ENCODE data around the gene PLPP1. TPM values are rescaled to one million over a fixed set of nuclear protein-coding genes. Genes with fewer than 3 reads are reported as not detected.

PLPP1 gene
- total RNA-seq, 1 donor from 2014 or later, result 56.1 TPM

DNA sequence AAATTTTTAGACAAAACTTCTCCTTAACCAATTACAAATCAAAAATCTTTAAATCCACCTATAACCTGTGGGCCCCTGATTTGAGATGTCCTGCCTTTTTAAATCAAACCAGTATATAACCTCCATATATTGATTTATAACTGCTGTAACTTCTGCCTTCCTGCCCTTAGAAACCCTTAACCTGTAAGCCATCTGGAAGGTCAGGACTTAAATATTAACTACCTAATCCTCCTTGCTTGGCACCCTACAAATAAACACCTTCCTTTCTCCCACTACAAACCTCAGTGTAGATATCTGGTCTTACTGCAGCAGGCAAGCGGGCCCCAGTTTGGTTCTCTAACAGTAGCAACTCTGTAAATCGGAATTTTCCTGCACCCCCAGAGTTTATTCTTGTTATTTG, 143.1 kb downstream of the PLPP1 start:
- Histone ChIP-seq H3K27me3 (no peaks in the 10 kb centered on the region), H3K9me3 (no peaks in the 10 kb centered on the region), H3K4me3 (no peak overlapping the region), H3K27ac (no peak overlapping the region), H3K36me3 (peaks cover 26% of the 10 kb centered on the region), H3K4me1 (no peaks in the 10 kb centered on the region)
- intact Hi-C loops (cut with DNase I), result no loop called here
- no peak for ATAC-seq
- TF ChIP-seq, protein P1, sequence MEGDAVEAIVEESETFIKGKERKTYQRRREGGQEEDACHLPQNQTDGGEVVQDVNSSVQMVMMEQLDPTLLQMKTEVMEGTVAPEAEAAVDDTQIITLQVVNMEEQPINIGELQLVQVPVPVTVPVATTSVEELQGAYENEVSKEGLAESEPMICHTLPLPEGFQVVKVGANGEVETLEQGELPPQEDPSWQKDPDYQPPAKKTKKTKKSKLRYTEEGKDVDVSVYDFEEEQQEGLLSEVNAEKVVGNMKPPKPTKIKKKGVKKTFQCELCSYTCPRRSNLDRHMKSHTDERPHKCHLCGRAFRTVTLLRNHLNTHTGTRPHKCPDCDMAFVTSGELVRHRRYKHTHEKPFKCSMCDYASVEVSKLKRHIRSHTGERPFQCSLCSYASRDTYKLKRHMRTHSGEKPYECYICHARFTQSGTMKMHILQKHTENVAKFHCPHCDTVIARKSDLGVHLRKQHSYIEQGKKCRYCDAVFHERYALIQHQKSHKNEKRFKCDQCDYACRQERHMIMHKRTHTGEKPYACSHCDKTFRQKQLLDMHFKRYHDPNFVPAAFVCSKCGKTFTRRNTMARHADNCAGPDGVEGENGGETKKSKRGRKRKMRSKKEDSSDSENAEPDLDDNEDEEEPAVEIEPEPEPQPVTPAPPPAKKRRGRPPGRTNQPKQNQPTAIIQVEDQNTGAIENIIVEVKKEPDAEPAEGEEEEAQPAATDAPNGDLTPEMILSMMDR (IDR thresholded peaks at IDR 0.05), result no peak
- no peak for DNase-seq

DNA sequence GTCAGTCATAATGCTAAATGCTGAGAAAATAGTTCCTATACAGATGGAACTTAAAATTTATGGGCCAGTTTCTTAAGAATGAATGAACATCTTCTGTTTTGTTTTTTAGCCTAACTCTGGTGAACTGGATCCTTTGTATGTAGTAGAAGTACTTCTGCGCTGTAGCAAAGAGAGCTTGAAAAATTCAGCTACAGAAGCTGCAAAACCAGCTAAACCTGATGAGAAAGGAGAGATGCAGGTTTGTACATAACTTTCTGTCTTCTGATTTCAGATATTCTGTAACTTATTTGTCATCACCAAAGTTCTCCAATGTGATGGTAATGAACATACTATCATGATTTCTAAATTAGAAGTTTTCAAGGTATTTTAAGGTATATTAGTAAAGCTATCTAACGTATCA, 146.9 kb downstream of the PLPP1 start:
- intact Hi-C loops (cut with DNase I), result no loop called here
- Histone ChIP-seq H3K4me3 (no peak overlapping the region), H3K27ac (no peak overlapping the region), H3K36me3 (peaks cover 26% of the 10 kb centered on the region), H3K4me1 (no peaks in the 10 kb centered on the region), H3K9me3 (peaks cover 12% of the 10 kb centered on the region), H3K27me3 (no peaks in the 10 kb centered on the region)
- ATAC-seq, result no peak
- DNase-seq, result no peak
- TF ChIP-seq, protein P1 (IDR thresholded peaks at IDR 0.05), result no peak

DNA sequence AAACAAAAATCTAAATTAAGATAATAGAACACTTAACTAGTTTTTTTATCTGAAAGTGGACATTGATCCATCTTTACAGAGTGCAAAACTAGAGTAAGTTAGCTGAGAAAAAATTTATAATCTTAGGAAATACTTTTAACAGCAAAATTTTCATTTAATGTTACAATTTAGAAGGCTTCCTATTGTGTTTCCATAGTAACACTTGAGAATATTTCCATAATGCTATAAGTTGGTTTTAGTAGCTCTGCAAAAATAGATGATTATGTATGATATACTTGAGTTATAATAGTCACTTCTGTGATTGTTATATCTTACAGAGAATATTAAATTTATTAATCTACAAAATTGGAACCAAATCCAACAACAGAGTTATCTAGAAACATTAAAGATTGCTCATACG, 148.4 kb downstream of the PLPP1 start:
- H3K4me3 ChIP-seq, result no peak overlapping the region
- peaks cover 26% of the 10 kb centered on the region for H3K36me3 ChIP-seq
- ATAC-seq, result no peak
- H3K9me3 ChIP-seq, result peaks cover 13% of the 10 kb centered on the region
- H3K27me3 ChIP-seq, result no peaks in the 10 kb centered on the region
- H3K4me1 ChIP-seq, result no peaks in the 10 kb centered on the region
- no peak for DNase-seq
- intact Hi-C loops (cut with DNase I), result no loop called here
- TF ChIP-seq, protein P1 (IDR thresholded peaks at IDR 0.05), result no peak
- no peak overlapping the region for H3K27ac ChIP-seq

DNA sequence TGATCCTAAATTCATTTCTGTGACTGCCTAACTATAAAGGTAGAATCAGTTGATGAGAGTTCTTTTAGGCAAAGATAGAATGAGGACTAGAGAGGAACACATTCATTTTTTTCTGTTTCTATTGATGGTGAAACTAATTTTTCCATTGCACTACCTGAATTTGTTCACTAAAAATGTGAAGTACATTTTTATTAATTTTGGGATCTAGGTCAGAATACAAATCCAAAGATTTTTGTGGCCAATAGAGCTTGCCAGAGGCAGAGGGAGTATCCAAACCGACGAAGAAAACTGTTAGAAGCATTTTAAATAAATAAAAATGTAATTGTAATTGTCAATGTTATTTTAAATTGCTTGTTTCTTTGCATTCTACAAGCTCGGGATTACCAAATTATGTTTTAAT, 148.9 kb downstream of the PLPP1 start:
- TF ChIP-seq, protein P1 (IDR thresholded peaks at IDR 0.05), result no peak
- no peak for ATAC-seq
- peaks cover 27% of the 10 kb centered on the region for H3K36me3 ChIP-seq
- H3K4me1 ChIP-seq, result no peaks in the 10 kb centered on the region
- no peak overlapping the region for H3K4me3 ChIP-seq
- H3K27ac ChIP-seq, result no peak overlapping the region
- H3K9me3 ChIP-seq, result peaks cover 13% of the 10 kb centered on the region
- intact Hi-C loops (cut with DNase I), result no loop called here
- H3K27me3 ChIP-seq, result no peaks in the 10 kb centered on the region
- no peak for DNase-seq

DNA sequence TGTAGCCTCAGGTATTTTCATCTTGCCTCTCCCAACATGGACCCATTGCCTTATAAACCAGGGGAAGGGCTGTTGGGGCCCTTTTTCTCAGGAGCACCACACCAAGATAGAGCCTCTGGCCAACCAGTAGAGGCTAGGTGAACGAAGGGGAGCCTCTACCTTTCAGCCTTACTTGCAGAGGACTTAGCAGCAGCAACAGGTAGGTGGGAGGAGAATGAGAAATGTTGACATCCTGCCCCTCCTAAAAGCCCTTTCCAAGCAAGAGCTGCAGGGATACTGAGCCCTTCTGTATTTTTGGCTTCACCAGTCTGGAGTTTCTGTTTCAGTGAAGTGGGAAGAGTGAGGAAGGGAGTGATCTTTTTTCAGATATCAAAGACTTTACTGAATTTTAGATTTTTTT, 149.5 kb downstream of the PLPP1 start:
- Histone ChIP-seq H3K27ac (no peak overlapping the region), H3K4me1 (no peaks in the 10 kb centered on the region), H3K27me3 (no peaks in the 10 kb centered on the region), H3K36me3 (peaks cover 31% of the 10 kb centered on the region), H3K4me3 (no peak overlapping the region), H3K9me3 (peaks cover 13% of the 10 kb centered on the region)
- TF ChIP-seq, protein P1 (IDR thresholded peaks at IDR 0.05), result no peak
- no peak for ATAC-seq
- DNase-seq, result no peak
- intact Hi-C loops (cut with DNase I), result no loop called here

DNA sequence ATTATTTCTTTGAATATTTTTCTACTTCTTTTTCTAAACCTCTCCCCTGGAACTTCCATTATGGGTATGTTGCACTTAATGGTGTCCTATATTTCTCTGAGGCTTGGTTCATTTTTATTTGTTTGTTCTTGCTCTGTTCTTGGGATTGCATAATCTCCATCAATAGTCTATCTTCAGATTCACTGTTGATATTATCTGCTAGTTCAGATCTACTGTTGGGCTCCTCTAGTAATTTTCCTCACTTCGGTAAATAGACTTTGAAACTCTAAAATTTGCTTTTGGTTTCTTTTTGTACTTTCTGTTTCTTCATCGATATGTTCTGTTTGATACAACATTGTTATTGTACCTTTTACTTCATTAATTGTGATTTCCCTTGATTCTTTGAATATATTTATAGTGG, 150.7 kb downstream of the PLPP1 start:
- H3K27ac ChIP-seq, result no peak overlapping the region
- no peaks in the 10 kb centered on the region for H3K27me3 ChIP-seq
- ATAC-seq, result no peak
- intact Hi-C loops (cut with DNase I), result no loop called here
- no peak overlapping the region for H3K4me3 ChIP-seq
- H3K4me1 ChIP-seq, result no peaks in the 10 kb centered on the region
- no peak for DNase-seq
- H3K9me3 ChIP-seq, result peaks cover 13% of the 10 kb centered on the region
- TF ChIP-seq, protein P1 (IDR thresholded peaks at IDR 0.05), result no peak
- H3K36me3 ChIP-seq, result peaks cover 29% of the 10 kb centered on the region

Data from upper lobe of right lung (tissue), 1 donor.